ENCODE data around the gene KIF7. TPM values are rescaled to one million over a fixed set of nuclear protein-coding genes. Genes with fewer than 3 reads are reported as not detected.

Gene KIF7
- polyA plus RNA-seq, 1 donor (not counting 4 experiments of a cell fraction or from before 2014, with no cell fraction given): 0.54 TPM

DNA sequence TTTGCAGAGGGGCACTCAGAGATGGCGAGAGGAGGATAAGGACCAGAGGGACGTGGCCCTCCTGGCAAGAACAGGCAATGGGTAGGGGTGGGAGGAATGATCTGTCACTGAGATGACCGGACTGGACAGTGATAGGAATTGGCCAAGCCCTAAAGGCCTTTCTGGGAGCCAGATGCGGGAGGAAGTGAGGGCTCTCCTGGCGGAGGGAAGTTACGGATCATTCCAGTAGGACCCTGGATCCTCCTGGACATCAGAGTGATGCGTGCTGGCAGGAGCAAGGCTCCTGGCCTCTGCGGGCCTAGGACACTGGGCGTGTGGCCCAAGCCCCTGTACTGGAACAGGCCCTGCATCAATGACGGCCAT lies 23.4 kb downstream of the KIF7 start:
- no peak overlapping the region for H2AFZ ChIP-seq (ENCODE audit: control insufficient read depth, low read length)

DNA sequence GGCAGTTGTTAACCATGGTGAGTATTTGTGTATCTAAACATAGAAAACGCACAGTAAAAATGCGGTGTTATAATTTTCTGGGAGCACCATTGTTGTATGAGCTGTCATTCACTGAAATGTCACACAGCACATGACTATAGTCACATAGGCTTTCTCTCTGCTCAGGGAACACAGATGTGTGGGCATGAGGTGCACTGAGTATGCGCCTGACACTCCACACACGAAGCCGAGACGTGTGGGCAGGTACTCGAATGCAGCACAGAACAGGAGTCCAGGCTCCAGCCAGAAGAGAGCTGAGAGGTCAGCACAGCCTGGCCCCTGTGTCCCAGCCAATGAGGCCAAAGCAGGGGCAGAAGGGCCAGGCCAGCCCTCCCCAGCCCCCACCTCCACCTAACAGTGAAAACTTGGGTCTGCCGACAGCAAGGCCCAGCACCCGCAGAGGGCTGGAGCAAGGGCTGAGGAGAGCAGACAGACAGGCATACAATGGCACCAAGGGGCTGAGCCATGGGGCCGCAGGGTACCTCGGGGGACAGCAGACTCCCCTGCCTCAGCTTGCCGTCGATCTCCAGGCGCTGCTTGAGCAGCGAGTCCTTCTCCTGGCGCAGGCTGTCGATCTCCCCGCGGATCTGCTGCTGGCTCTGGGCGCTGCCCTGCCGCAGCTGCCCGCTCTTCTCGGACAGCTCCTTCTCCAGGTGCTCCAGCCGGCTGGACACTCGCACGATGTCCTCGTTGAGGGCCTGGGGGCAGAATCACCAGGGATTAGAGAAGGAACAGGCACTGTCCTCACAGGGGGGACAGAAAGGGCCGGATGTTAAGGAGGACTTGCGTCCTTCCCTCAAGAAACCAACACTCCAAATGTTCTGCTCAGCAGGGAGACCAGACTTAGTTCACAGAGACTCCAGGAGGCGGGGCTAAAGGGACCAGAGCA lies 24.0 kb downstream of the KIF7 start:
- no peaks in the 10 kb centered on the region for H3K79me2 ChIP-seq (ENCODE audit: control insufficient read depth, insufficient read depth, low read length)
- no peak overlapping the region for H3K4me2 ChIP-seq (ENCODE audit: control insufficient read depth, extremely low read depth, insufficient read depth, low read depth, low read length)
- H3K4me3 ChIP-seq (ENCODE audit: control insufficient read depth in 2 of 3, extremely low read depth in 1 of 3, insufficient read depth in 2 of 3, low read depth in 1 of 3, low read length in 3 of 3): no peak overlapping the region
- H4K20me1 ChIP-seq (ENCODE audit: control insufficient read depth, extremely low read depth, insufficient read depth, low read length): no peaks in the 10 kb centered on the region
- no peaks in the 10 kb centered on the region for H3K4me1 ChIP-seq (ENCODE audit: control insufficient read depth, extremely low read depth, insufficient read depth, low read length)
- H3K9ac ChIP-seq (ENCODE audit: control insufficient read depth, extremely low read depth, insufficient read depth, low read length): no peak overlapping the region
- H2AFZ ChIP-seq (ENCODE audit: control insufficient read depth, low read length): no peak overlapping the region
- dilution Hi-C loops (cut with MboI; ENCODE audit: extremely low pct_ligation_motif_present, low sequenced_read_pairs): no loop called here
- no peaks in the 10 kb centered on the region for H3K27me3 ChIP-seq (ENCODE audit: control insufficient read depth, extremely low read depth, insufficient read depth, low read length)
- no peak overlapping the region for H3K27ac ChIP-seq (ENCODE audit: control insufficient read depth, insufficient read depth, low read length)
- no peaks in the 10 kb centered on the region for H3K9me3 ChIP-seq (ENCODE audit: control insufficient read depth, low read depth, low read length)
- FAIRE-seq (no peak), DNase-seq (ENCODE audit: low read depth, low spot score) (no peak)
- TF ChIP-seq, protein P1, sequence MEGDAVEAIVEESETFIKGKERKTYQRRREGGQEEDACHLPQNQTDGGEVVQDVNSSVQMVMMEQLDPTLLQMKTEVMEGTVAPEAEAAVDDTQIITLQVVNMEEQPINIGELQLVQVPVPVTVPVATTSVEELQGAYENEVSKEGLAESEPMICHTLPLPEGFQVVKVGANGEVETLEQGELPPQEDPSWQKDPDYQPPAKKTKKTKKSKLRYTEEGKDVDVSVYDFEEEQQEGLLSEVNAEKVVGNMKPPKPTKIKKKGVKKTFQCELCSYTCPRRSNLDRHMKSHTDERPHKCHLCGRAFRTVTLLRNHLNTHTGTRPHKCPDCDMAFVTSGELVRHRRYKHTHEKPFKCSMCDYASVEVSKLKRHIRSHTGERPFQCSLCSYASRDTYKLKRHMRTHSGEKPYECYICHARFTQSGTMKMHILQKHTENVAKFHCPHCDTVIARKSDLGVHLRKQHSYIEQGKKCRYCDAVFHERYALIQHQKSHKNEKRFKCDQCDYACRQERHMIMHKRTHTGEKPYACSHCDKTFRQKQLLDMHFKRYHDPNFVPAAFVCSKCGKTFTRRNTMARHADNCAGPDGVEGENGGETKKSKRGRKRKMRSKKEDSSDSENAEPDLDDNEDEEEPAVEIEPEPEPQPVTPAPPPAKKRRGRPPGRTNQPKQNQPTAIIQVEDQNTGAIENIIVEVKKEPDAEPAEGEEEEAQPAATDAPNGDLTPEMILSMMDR (optimal IDR thresholded peaks at IDR 0.05 in 1 of 3, IDR thresholded peaks at IDR 0.05 in 1 of 3, conservative IDR thresholded peaks at IDR 0.05 in 1 of 3; ENCODE audit: extremely low read depth in 1 of 3, insufficient read depth in 2 of 3, low read length in 3 of 3): no peak
- no peak for TF ChIP-seq EZH2 (IDR thresholded peaks at IDR 0.05; ENCODE audit: low read length)
- H3K9me1 ChIP-seq (ENCODE audit: control insufficient read depth, extremely low read depth, insufficient read depth, low read length): no peaks in the 10 kb centered on the region
- peaks cover 14 to 31% of the 10 kb centered on the region in 2 experiments for H3K36me3 ChIP-seq (ENCODE audit: control insufficient read depth in 2 of 2, extremely low read depth in 1 of 2, insufficient read depth in 2 of 2, low read length in 2 of 2)

More for the DNA sequence above, 23.4 kb downstream of the KIF7 start:
- Histone ChIP-seq H3K79me2 (ENCODE audit: control insufficient read depth, insufficient read depth, low read length) (no peaks in the 10 kb centered on the region), H3K9me3 (ENCODE audit: control insufficient read depth, low read depth, low read length) (no peaks in the 10 kb centered on the region), H3K27ac (ENCODE audit: control insufficient read depth, insufficient read depth, low read length) (no peak overlapping the region), H3K4me2 (ENCODE audit: control insufficient read depth, extremely low read depth, insufficient read depth, low read depth, low read length) (no peak overlapping the region), H3K9me1 (ENCODE audit: control insufficient read depth, extremely low read depth, insufficient read depth, low read length) (no peaks in the 10 kb centered on the region), H3K4me1 (ENCODE audit: control insufficient read depth, extremely low read depth, insufficient read depth, low read length) (no peaks in the 10 kb centered on the region), H3K27me3 (ENCODE audit: control insufficient read depth, extremely low read depth, insufficient read depth, low read length) (no peaks in the 10 kb centered on the region), H3K4me3 (ENCODE audit: control insufficient read depth in 2 of 3, extremely low read depth in 1 of 3, insufficient read depth in 2 of 3, low read depth in 1 of 3, low read length in 3 of 3) (no peak overlapping the region), H3K9ac (ENCODE audit: control insufficient read depth, extremely low read depth, insufficient read depth, low read length) (no peak overlapping the region), H4K20me1 (ENCODE audit: control insufficient read depth, extremely low read depth, insufficient read depth, low read length) (no peaks in the 10 kb centered on the region), H3K36me3 (ENCODE audit: control insufficient read depth in 2 of 2, extremely low read depth in 1 of 2, insufficient read depth in 2 of 2, low read length in 2 of 2) (peaks cover 13 to 24% of the 10 kb centered on the region in 2 experiments)
- no peak for DNase-seq (ENCODE audit: low read depth, low spot score)
- no peak for FAIRE-seq
- dilution Hi-C loops (cut with MboI; ENCODE audit: extremely low pct_ligation_motif_present, low sequenced_read_pairs): no loop called here
- TF ChIP-seq, protein P1 (optimal IDR thresholded peaks at IDR 0.05 in 1 of 3, IDR thresholded peaks at IDR 0.05 in 1 of 3, conservative IDR thresholded peaks at IDR 0.05 in 1 of 3; ENCODE audit: extremely low read depth in 1 of 3, insufficient read depth in 2 of 3, low read length in 3 of 3): no peak
- TF ChIP-seq EZH2 (IDR thresholded peaks at IDR 0.05; ENCODE audit: low read length): no peak

Measured in keratinocyte (primary cell).